ENCODE data around the gene HPCAL4. TPM values are rescaled to one million over a fixed set of nuclear protein-coding genes. Genes with fewer than 3 reads are reported as not detected.
A peak's percentile ranks its signal among the peaks of the same experiment; 100 is the strongest.

The HPCAL4 gene
- total RNA-seq, 1 donor from 2014 or later = 0.06 TPM

- no peak for TF ChIP-seq CTCF (conservative IDR thresholded peaks at IDR 0.05; ENCODE audit: low read depth, low read length)
- no peak for DNase-seq (ENCODE audit: low read depth)
- H3K4me3 ChIP-seq (ENCODE audit: low read depth, low read length) = no peak overlapping the region
Measured at GRCh38 chr1:39666772-39667171, 24.5 kb downstream of the HPCAL4 start.

- no peak overlapping the region for H3K4me3 ChIP-seq (ENCODE audit: low read depth, low read length)
- TF ChIP-seq CTCF (conservative IDR thresholded peaks at IDR 0.05; ENCODE audit: low read depth, low read length) = no peak
- no peak for DNase-seq (ENCODE audit: low read depth)
Measured at GRCh38 chr1:39663559-39663958, 27.7 kb downstream of the HPCAL4 start.

GRCh38 chr1:39662861-39663260, 28.4 kb downstream of the HPCAL4 start:
- no peak overlapping the region for H3K4me3 ChIP-seq (ENCODE audit: low read depth, low read length)
- no peak for TF ChIP-seq CTCF (conservative IDR thresholded peaks at IDR 0.05; ENCODE audit: low read depth, low read length)
- no peak for DNase-seq (ENCODE audit: low read depth)

- TF ChIP-seq CTCF (conservative IDR thresholded peaks at IDR 0.05; ENCODE audit: low read depth, low read length) = no peak
- DNase-seq (ENCODE audit: low read depth) = no peak
- H3K4me3 ChIP-seq (ENCODE audit: low read depth, low read length) = no peak overlapping the region
Measured at GRCh38 chr1:39659538-39659937, 31.7 kb downstream of the HPCAL4 start.

GRCh38 chr1:39659110-39659509, 32.1 kb downstream of the HPCAL4 start:
- H3K4me3 ChIP-seq (ENCODE audit: low read depth, low read length) = no peak overlapping the region
- DNase-seq (ENCODE audit: low read depth) = no peak
- no peak for TF ChIP-seq CTCF (conservative IDR thresholded peaks at IDR 0.05; ENCODE audit: low read depth, low read length)

- DNase-seq (ENCODE audit: low read depth) = no peak
- peak; percentile 86 for TF ChIP-seq CTCF (conservative IDR thresholded peaks at IDR 0.05; ENCODE audit: low read depth, low read length)
- H3K4me3 ChIP-seq (ENCODE audit: low read depth, low read length) = no peak overlapping the region
Measured at GRCh38 chr1:39657923-39658485, 33.2 kb downstream of the HPCAL4 start.

- no peak for TF ChIP-seq CTCF (conservative IDR thresholded peaks at IDR 0.05; ENCODE audit: low read depth, low read length)
- no peak overlapping the region for H3K4me3 ChIP-seq (ENCODE audit: low read depth, low read length)
- DNase-seq (ENCODE audit: low read depth) = no peak
Measured at GRCh38 chr1:39657402-39657801, 33.8 kb downstream of the HPCAL4 start.
